ENCODE data around the gene MELK. TPM values are rescaled to one million over a fixed set of nuclear protein-coding genes. Genes with fewer than 3 reads are reported as not detected.
A peak's percentile ranks its signal among the peaks of the same experiment; 100 is the strongest.
"Not testable (repeated sequence)": the region's sequence is repeated elsewhere in the genome, so short reads cannot be mapped to it uniquely, and the experiment has no call there.

The MELK gene
- polyA plus RNA-seq, 3 donors = 0.08 TPM; not detected in 2

- Histone ChIP-seq H3K36me3 (replicated peaks in 1 of 2; ENCODE audit: control insufficient read depth in 1 of 2, insufficient read depth in 2 of 2, low read length in 2 of 2) (no peaks in the 10 kb centered on the region), H3K27me3 (ENCODE audit: control insufficient read depth in 2 of 2, insufficient read depth in 2 of 2, low read length in 2 of 2) (no peaks in the 10 kb centered on the region), H3K9ac (ENCODE audit: insufficient read depth, low read length, poor library complexity, severe bottlenecking) (no peak overlapping the region), H2AFZ (ENCODE audit: insufficient read depth, low read depth, low read length, poor library complexity, severe bottlenecking) (peak overlapping the region; percentile 1), H3K4me1 (ENCODE audit: control insufficient read depth in 1 of 2, insufficient read depth in 2 of 2, low read length in 2 of 2) (peaks cover 0 to under 1% of the 10 kb centered on the region in 2 donors), H3K9me3 (replicated peaks in 1 of 2; ENCODE audit: control insufficient read depth in 1 of 2, insufficient read depth in 1 of 2, low read length in 2 of 2) (no peaks in the 10 kb centered on the region), H3K4me2 (replicated peaks; ENCODE audit: extremely low read depth, low read length, poor library complexity, severe bottlenecking) (no peak overlapping the region), H3K27ac (ENCODE audit: low read depth in 1 of 2, low read length in 2 of 2) (no peak overlapping the region), H4K20me1 (ENCODE audit: insufficient read depth, low read length) (no peaks in the 10 kb centered on the region), H3K79me2 (ENCODE audit: insufficient read depth, low read length) (no peaks in the 10 kb centered on the region), H3K4me3 (replicated peaks in 1 of 3; ENCODE audit: low read depth in 2 of 3, low read length in 3 of 3) (no peak overlapping the region)
- H3K36me3 Mint-ChIP-seq = no peaks in the 10 kb centered on the region
- H3K9me3 Mint-ChIP-seq = no peaks in the 10 kb centered on the region
- H3K4me3 Mint-ChIP-seq = no peak overlapping the region
- TF ChIP-seq CTCF (IDR thresholded peaks at IDR 0.05) = no peak
- no peak overlapping the region for H3K27ac Mint-ChIP-seq
- intact Hi-C loops (cut with micrococcal nuclease) = no loop called here
- DNase-seq = no peak
- H3K27me3 Mint-ChIP-seq (ENCODE audit: low read depth in 3 of 3) = peaks cover 3 to 4% (median 4%) of the 10 kb centered on the region in 3 donors
- 81% methylated on average over 8 of the region's 8 CpGs for WGBS (ENCODE audit: insufficient coverage)
- H3K4me1 Mint-ChIP-seq = peaks cover 5% of the 10 kb centered on the region
Measured at GRCh38 chr9:36566813-36567221, 5.9 kb upstream of the MELK start.

DNA sequence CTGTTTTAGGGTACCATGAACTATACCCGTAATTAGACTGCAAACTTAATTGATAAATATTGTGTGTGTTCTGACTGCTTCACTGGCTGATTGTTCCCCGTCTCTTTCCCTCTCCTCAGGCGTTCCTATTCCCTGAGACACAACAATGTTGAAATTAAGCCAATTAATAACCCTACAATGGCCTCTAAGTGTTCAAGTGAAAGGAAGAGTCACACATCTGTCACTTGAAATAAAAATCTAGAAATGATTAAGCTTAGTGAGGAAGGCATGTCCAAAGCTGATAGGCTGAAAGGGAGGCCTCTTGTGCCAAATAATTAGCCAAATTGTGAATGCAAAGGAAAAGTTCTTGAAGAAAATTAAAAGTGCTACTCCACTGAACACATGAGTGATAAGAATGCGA is 4.0 kb upstream of the MELK start:
- H3K36me3 Mint-ChIP-seq; intact Hi-C loops (cut with micrococcal nuclease); H2AFZ ChIP-seq (ENCODE audit: insufficient read depth, low read depth, low read length, poor library complexity, severe bottlenecking); H3K9me3 Mint-ChIP-seq; H3K4me2 ChIP-seq (replicated peaks; ENCODE audit: extremely low read depth, low read length, poor library complexity, severe bottlenecking); H3K27ac ChIP-seq (ENCODE audit: low read depth in 1 of 2, low read length in 2 of 2); H3K36me3 ChIP-seq (replicated peaks in 1 of 2; ENCODE audit: control insufficient read depth in 1 of 2, insufficient read depth in 2 of 2, low read length in 2 of 2); H3K9ac ChIP-seq (ENCODE audit: insufficient read depth, low read length, poor library complexity, severe bottlenecking); H3K4me3 Mint-ChIP-seq; H3K27me3 ChIP-seq (ENCODE audit: control insufficient read depth in 2 of 2, insufficient read depth in 2 of 2, low read length in 2 of 2); H4K20me1 ChIP-seq (ENCODE audit: insufficient read depth, low read length); H3K9me3 ChIP-seq (replicated peaks in 1 of 2; ENCODE audit: control insufficient read depth in 1 of 2, insufficient read depth in 1 of 2, low read length in 2 of 2); H3K27me3 Mint-ChIP-seq (ENCODE audit: low read depth in 3 of 3); DNase-seq; H3K4me3 ChIP-seq (replicated peaks in 1 of 3; ENCODE audit: low read depth in 2 of 3, low read length in 3 of 3): not testable (repeated sequence)
- no CpG with 5 or more reads among the region's 4 CpGs for WGBS (ENCODE audit: insufficient coverage)
- peaks cover 11% of the 10 kb centered on the region for H3K79me2 ChIP-seq (ENCODE audit: insufficient read depth, low read length)
- peaks cover 10 to 15% of the 10 kb centered on the region in 2 donors for H3K4me1 ChIP-seq (ENCODE audit: control insufficient read depth in 1 of 2, insufficient read depth in 2 of 2, low read length in 2 of 2)
- Mint-ChIP-seq H3K27ac (peak overlapping the region in 1 of 7 donors; percentile 12), H3K4me1 (peaks cover 17% of the 10 kb centered on the region)
